Activated gamma-delta T cell treated with anti-CD3 and anti-CD28 coated beads, Interleukin-2, amount 50 U/mL, for 16 hours (primary cell): ENCODE measurements around the gene HPD.

Experiments used
- DNase-seq: peaks from one replicate; pipeline ENCODE4 v3.0.0-alpha.2; 2020; ENCODE audit warnings: low read depth

Gene HPD

GRCh38 chr12:121828826-121829225 lies 29.8 kb downstream of the HPD start:
- DNase-seq, result no peak

- no peak for DNase-seq
These were observed 30.4 kb downstream of the HPD start for GRCh38 chr12:121828306-121828705.

- DNase-seq, result no peak
These were observed 31.1 kb downstream of the HPD start for GRCh38 chr12:121827351-121828099.

DNA sequence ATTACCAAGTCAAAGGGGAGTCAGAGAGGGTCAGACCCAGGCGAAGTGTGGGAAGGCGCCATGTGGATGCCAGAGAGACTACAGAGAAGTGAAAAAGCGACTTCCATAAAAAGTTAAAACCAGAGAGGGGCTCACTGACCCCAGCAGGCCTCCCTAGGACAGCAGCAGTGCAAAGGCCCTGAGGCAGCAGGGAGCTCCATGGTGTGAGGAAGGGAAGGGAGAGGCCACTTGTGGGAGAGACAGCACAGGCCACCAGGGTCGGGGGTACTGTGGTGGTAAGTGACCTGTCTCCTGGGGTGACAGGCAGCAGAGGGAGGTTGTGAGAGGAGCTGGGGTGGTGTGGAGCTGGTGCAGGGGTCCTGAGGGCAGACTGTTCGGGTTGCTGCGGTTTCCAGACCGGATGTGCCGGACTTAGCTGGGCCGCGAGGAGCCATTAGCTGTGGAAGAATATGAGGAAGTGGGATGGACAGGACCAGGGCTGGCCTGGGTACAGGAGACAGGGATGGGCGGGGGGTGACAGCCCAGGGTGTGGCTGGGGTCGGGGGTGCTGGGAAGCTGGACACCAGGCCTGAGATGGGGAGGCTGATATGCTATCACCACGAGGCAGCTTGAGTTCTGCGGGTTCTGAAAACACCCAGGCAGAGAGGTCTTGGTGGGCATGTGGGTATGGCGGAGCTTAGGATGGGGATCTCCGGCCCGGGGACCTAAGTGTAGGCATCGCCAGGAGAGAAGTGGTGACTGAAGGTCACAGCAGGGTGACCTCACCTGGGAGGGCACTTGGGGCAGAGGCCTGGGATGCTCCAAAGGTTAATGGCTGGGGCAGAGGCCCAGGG lies 32.1 kb downstream of the HPD start:
- no peak for DNase-seq

DNA sequence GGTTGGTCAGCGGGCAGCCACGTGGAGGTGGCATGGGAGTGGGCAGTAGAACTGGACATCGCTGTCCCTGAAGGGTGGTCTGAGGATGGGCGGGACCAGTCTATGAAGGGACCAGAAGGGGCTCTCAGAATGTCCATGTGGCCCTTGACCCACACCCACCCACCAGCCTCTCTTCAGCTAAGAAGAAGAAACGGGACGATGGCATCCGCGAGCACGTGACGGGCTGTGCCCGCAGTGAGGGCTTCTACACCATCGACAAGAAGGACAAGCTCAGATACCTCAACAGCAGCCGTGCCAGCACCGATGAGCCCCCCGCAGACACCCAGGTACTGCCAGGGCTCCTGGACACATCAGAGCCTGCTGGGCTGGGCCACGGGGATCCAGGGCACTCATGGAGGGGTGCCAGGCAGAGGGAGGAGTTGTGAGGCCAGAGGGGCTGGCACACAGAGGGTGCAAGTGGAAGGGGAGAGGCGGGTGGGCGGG lies 33.6 kb downstream of the HPD start:
- DNase-seq, result no peak

DNA sequence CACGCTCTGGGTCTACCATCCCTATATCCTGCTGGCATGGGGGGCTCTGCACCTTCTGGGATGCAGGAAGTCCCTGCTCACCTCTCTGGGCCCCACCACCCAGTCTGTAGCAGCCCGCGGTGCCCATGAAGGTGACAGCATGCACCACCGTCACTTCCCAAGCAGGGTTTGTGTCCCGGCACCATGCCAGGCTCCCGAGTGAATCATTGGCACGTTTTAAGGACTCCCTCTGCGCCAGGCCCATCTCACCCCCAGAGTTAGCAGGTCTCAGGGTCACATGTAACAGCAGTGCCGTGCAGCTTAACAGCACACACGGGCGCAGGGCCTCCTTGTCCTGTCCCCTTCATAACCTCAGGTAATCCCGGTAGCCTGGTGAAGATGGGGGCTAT lies 34.9 kb downstream of the HPD start:
- DNase-seq, result no peak

DNA sequence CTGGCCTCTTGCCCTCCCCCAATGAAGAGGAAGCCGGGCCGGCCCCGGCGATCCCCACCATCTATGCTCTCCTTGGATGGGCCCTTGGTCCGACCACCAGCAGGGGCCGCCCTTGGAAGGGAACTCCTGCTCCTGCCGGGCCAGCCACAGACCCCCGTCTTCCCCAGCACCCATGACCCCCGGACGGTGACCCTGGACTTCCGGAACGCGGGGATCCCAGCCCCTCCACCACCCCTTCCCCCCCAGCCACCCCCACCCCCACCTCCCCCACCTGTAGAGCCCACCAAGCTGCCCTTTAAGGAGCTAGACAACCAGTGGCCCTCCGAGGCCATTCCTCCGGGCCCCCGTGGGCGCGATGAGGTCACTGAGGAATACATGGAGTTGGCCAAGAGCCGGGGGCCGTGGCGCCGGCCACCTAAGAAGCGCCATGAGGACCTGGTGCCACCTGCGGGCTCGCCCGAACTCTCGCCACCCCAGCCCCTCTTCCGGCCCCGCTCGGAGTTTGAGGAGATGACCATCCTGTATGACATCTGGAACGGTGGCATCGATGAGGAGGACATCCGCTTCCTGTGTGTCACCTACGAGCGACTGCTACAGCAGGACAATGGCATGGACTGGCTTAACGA lies 35.4 kb downstream of the HPD start:
- no peak for DNase-seq

DNA sequence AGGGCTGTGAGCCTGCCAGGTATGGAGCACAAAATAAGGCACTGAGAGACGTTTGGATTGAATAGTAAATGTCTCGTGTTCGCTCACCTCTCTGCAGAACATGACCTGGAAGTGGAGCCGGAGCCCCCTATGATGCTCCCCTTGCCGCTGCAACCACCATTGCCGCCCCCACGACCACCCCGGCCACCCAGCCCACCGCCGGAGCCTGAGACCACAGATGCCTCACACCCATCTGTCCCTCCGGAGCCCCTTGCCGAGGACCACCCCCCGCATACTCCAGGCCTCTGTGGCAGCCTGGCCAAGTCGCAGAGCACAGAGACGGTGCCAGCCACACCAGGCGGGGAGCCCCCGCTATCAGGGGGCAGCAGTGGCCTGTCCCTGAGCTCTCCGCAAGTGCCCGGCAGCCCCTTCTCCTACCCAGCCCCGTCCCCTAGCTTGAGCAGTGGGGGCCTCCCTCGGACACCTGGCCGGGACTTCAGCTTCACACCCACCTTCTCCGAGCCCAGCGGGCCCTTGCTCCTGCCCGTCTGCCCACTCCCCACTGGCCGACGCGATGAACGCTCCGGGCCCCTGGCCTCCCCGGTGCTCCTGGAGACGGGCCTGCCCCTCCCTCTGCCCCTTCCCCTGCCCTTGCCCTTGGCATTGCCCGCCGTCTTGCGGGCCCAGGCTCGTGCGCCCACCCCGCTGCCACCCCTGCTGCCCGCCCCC lies 36.1 kb downstream of the HPD start:
- no peak for DNase-seq

DNA sequence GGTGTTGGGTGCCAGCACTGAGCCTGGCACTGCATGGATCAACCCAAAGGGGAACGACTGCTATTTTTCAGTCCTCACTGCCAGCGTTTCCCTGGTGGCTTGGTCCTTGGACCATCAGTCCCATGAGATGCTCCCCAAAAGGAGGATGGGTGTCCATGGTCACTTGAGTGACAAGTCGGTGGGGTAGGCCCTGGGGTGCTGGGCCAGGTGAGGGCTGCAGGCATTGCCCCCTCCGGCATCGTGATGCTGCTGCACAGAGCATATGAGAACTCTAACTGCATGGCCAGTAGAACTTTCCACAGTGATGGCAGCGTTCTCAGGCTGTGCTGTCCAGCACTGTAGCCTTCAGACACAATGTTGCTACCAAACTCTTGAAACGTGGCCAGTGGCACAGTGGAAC lies 38.6 kb downstream of the HPD start:
- DNase-seq, result no peak

- no peak for DNase-seq
These were observed 39.3 kb downstream of the HPD start for GRCh38 chr12:121819212-121819949.

- DNase-seq, result no peak
These were observed 41.0 kb downstream of the HPD start for GRCh38 chr12:121817648-121818043.

DNA sequence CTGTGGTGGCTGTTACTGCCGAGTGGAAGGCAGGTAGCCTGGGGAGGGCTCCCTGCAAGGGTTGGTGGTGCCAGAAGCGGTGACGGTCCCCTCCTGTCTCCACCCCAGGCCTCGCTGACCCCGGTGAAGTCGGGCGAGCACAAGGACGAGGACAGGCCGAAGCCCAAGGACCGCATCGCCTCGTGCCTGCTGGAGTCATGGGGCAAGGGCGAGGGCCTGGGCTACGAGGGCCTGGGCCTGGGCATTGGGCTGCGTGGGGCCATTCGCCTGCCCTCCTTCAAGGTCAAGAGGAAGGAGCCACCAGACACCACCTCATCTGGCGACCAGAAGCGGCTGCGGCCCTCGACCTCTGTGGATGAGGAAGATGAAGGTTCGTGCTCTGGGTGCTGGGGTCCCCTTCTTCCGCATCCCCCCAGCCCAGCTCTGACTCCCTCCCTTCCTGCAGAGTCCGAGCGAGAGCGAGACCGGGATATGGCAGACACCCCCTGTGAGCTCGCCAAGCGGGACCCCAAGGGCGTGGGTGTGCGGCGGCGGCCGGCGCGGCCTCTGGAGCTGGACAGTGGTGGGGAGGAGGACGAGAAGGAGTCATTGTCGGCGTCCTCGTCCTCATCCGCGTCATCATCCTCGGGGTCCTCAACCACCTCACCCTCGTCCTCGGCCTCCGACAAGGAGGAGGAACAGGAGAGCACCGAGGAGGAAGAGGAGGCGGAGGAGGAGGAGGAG lies 41.6 kb downstream of the HPD start:
- DNase-seq, result no peak

DNA sequence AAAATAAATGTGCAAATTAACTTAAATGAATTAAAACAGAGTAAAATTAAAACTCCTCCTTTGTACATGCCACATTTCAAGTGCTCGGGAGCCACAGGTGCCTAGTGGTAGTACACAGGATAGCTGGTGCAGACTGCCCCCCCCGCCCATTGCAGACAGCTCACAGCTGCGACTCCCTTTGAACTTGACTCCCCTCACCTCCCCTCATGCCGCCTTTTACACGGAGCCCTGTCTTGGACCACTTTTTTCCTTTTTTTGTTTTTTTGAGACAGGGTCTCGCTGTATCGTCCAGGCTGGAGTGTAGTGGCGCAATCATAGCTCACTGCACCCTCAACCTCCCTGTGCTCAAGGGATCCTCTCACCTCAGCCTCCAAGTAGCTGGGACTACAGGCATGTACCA lies 43.4 kb downstream of the HPD start:
- DNase-seq, result no peak

- no peak for DNase-seq
These were observed 44.1 kb downstream of the HPD start for GRCh38 chr12:121814429-121815119.

DNA sequence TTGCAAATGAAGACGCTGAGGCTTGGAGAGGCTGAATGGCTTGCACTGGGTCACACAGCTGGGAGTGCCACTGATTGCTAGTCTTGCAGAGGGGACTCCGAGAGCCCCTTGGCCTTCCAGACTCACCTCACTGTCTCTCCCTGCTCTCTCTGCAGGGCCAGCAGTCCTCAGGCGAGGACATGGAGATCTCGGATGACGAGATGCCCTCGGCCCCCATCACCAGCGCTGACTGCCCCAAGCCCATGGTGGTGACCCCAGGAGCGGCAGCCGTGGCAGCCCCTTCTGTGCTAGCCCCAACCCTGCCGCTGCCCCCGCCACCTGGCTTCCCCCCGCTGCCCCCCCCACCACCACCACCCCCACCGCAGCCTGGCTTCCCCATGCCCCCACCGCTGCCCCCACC lies 44.7 kb downstream of the HPD start:
- no peak for DNase-seq

DNA sequence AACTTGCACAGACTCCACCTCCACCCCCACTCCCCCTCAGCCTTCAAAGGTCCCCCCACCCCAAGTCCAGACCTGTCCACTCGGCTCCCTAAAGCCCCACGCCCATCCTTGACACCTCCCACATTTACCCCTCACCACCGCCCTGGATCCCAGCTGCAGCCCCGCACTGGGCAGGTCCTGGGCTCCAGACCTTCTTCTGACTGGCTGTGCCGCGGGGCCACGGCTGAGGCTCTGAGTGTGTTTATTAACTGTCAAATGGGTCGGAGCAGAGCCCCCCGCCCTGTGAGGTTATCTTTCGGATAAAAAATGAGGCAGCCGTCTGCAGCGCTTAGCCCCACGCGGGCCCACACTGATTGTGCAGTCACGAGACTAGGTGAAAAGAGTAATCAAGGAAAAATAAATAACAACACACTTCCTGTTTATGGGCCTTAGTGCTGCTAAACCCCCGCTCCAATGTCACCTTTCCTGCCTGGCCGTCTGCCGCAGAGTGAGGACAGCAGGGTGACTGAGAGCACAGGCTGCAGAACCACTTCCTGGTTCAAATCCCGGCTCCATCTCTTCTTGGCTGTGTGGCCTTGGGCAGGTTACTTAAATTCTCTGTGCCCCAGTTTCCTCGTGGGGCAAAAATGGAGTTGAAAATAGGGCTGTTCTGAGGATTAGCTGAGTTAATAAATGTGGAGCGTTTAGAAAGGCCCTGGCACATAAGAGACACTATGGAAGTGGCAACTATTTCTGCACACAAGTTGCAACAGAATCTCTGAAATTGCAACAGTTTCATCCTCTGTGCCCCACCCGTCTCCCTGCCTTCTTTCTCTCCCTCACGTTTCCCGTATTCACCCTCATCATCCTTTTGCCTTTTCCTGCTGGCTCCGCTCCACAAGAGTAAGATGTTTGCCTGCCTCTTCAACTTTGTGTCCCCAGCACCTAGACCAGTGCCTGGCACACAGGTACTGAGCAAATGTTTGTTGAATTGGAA lies 45.5 kb downstream of the HPD start:
- DNase-seq, result no peak

GRCh38 chr12:121812320-121812871 lies 46.3 kb downstream of the HPD start:
- DNase-seq, result no peak

- DNase-seq, result peak; percentile 52
These were observed 47.0 kb downstream of the HPD start for GRCh38 chr12:121811434-121812319.
